Measurements from ENCODE around the gene SERPINI1. TPM values are rescaled to one million over a fixed set of nuclear protein-coding genes. Genes with fewer than 3 reads are reported as not detected.

SERPINI1 gene
- total and polyA plus RNA-seq, 12 donors: 4.5 to 17.1 (median 10.1) TPM

DNA sequence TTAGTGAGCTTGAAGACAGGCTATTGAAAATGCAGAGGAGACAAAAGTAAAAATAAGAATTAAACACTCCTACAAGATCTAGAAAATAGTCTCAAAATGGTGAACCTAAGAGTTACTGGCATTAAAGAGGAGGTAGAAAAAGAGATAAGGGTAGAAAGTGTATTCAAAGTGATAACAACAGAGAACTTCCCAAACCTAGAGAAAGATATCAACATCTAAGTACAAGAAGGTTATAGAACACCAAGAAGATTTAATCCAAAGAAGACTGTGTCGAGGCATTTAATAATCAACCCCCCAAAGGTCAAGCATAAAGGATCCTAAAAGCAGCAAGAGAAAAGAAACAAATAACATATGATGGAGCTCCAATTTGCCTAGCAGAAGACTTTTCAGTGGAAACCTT is 24.1 kb upstream of the SERPINI1 start:
- no peak overlapping the region for H3K4me3 ChIP-seq
- DNase-seq: no peak
- intact Hi-C loops (cut with DNase I): no loop called here
- no peaks in the 10 kb centered on the region for H3K9me3 ChIP-seq
- WGBS, 2 donors: 96 to 98% methylated on average over 1 of the region's 1 CpG
- H3K27me3 ChIP-seq: no peaks in the 10 kb centered on the region
- H3K27ac ChIP-seq: no peak overlapping the region
- peaks cover 0 to 2% (median 0%) of the 10 kb centered on the region in 9 donors for H3K4me1 ChIP-seq
- ATAC-seq: no peak
- TF ChIP-seq, protein P1, sequence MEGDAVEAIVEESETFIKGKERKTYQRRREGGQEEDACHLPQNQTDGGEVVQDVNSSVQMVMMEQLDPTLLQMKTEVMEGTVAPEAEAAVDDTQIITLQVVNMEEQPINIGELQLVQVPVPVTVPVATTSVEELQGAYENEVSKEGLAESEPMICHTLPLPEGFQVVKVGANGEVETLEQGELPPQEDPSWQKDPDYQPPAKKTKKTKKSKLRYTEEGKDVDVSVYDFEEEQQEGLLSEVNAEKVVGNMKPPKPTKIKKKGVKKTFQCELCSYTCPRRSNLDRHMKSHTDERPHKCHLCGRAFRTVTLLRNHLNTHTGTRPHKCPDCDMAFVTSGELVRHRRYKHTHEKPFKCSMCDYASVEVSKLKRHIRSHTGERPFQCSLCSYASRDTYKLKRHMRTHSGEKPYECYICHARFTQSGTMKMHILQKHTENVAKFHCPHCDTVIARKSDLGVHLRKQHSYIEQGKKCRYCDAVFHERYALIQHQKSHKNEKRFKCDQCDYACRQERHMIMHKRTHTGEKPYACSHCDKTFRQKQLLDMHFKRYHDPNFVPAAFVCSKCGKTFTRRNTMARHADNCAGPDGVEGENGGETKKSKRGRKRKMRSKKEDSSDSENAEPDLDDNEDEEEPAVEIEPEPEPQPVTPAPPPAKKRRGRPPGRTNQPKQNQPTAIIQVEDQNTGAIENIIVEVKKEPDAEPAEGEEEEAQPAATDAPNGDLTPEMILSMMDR (IDR thresholded peaks at IDR 0.05): no peak
- peaks cover 0 to 64% (median 14%) of the 10 kb centered on the region in 9 donors for H3K36me3 ChIP-seq

DNA sequence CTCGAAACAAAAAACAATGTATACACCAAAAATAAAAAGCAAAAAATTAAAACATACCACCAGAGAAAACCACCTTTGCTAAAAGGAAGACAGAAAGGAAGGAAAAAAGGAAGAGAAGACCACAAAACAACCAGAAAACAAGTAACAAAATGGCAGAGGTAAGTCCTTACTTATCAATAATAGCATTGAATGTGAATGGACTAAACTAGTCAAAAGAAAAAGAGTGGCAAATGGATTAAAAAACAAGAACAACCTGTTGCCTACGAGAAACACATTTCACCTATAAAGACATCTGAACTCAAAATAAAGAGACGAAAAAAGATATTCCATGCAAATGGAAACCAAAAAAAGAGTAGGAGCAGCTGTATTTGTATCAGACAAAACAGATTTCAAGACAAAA is 23.1 kb upstream of the SERPINI1 start:
- DNase-seq (no peak), ATAC-seq (no peak)
- Histone ChIP-seq H3K36me3 (peaks cover 0 to 63% (median 14%) of the 10 kb centered on the region in 9 donors), H3K9me3 (no peaks in the 10 kb centered on the region), H3K27me3 (no peaks in the 10 kb centered on the region), H3K4me1 (peaks cover 0 to 7% (median 0%) of the 10 kb centered on the region in 9 donors), H3K4me3 (no peak overlapping the region), H3K27ac (no peak overlapping the region)
- TF ChIP-seq, protein P1 (IDR thresholded peaks at IDR 0.05): no peak
- intact Hi-C loops (cut with DNase I): no loop called here
- WGBS, 2 donors: 98% methylated on average over 3 of the region's 3 CpGs

DNA sequence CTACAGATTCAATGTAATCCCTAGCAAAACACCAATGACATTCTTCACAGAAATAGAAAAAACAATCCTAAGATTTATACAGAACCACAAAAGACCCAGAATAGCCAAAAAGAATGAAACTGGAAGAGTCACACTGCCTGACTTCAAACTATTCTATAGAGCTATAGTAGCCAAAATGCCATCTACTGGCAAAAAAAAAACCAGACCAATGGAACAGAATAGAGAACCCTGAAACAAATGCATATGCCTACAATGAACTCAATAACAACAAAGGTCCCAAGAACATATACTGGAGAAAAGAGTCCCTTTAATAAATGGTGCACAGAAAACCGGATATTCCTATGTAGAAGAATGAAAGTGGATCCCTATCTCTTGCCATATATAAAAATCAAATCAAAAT is 20.6 kb upstream of the SERPINI1 start:
- 98% methylated on average over 1 of the region's 1 CpG for WGBS, 2 donors
- no peaks in the 10 kb centered on the region for H3K9me3 ChIP-seq
- intact Hi-C loops (cut with DNase I): no loop called here

DNA sequence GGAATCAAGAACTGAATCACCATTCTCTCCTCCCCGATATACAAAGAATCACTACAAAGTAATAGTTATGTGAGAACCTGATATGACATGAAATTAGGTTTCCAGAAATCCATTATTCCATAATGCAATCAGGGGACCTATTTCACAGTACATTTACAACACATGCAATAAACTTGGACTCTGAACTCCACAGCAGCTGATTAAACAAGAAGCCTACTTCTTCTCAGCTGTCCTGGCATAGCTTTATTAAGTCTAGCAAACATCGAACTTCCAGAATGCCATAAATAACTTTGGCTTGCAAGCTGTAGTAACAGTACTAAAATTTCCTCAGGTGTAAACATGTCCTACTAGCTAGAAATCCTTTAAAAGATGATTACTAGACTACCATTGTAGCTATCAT is 18.6 kb upstream of the SERPINI1 start:
- no peak overlapping the region for H3K27ac ChIP-seq

More for the DNA sequence above, 20.6 kb upstream of the SERPINI1 start:
- Histone ChIP-seq H3K36me3 (peaks cover 0 to 66% (median 19%) of the 10 kb centered on the region in 9 donors), H3K27me3 (no peaks in the 10 kb centered on the region), H3K27ac (no peak overlapping the region), H3K4me3 (no peak overlapping the region), H3K4me1 (peaks cover 0 to 7% (median 0%) of the 10 kb centered on the region in 9 donors)
- DNase-seq (no peak), ATAC-seq (no peak)
- TF ChIP-seq, protein P1 (IDR thresholded peaks at IDR 0.05): no peak

More for the DNA sequence above, 18.6 kb upstream of the SERPINI1 start:
- TF ChIP-seq, protein P1 (IDR thresholded peaks at IDR 0.05): no peak
- H3K4me1 ChIP-seq: peaks cover 0 to 7% (median 0%) of the 10 kb centered on the region in 9 donors
- H3K36me3 ChIP-seq: peaks cover 0 to 60% (median 19%) of the 10 kb centered on the region in 9 donors
- intact Hi-C loops (cut with DNase I): no loop called here
- H3K9me3 ChIP-seq: no peaks in the 10 kb centered on the region
- DNase-seq (no peak), ATAC-seq (peak in 1 of 8 donors; percentile 27)
- 30 to 69% methylated on average over 2 of the region's 2 CpGs for WGBS, 2 donors
- no peaks in the 10 kb centered on the region for H3K27me3 ChIP-seq
- H3K4me3 ChIP-seq: no peak overlapping the region

All from heart right ventricle (tissue), 16 donors.